AG04450 (cell line): ENCODE results near the gene CLSTN1. TPM values are rescaled to one million over a fixed set of nuclear protein-coding genes. Genes with fewer than 3 reads are reported as not detected.

Experiments
- CTCF ChIA-PET: fragments of 300-600, 350-600 bp; formaldehyde crosslinking; extraction: SDS; loops from one replicate; lab custom pipeline; 2022; ENCODE audit warnings: antibody characterized with exemption, inconsistent platforms; lab: Charles Lee
- POLR2A ChIA-PET: fragments of 350-600 bp; formaldehyde crosslinking; extraction: SDS; loops from one replicate; lab custom pipeline; 2021; ENCODE audit warnings: antibody characterized with exemption, inconsistent platforms; lab: Yijun Ruan, JAX
- DNase-seq: peaks from one replicate; pipeline ENCODE4 v3.0.0-alpha.2; 2011; ENCODE audit warnings: low read depth, low spot score
- H3K27ac ChIP-seq: one replicate; pipeline ENCODE4 v1.5.1; 2012; ENCODE audit warnings: low read depth, low read length, control low read depth
- H3K27me3 ChIP-seq: one replicate; pipeline ENCODE4 v1.6.0; 2012; ENCODE audit warnings: low read length; ENCODE audit not compliant: control insufficient read depth, insufficient read depth
- H3K4me3 ChIP-seq: 2 replicates; pipeline ENCODE4 v1.5.1; 2011; ENCODE audit warnings: mild to moderate bottlenecking, low read depth, low read length, control low read depth
- H3K9me3 ChIP-seq: 2 replicates; pipeline ENCODE4 v1.5.1; 2012; ENCODE audit warnings: low read length; ENCODE audit not compliant: control insufficient read depth, insufficient read depth
- CTCF ChIP-seq: IDR thresholded peaks from 2 replicates; pipeline ENCODE4 v1.5.1; 2011; ENCODE audit warnings: low read depth, low read length, control low read depth, inconsistent platforms
- polyA plus RNA-seq: library from polyadenylated mRNA; depleted of rRNA; stranded (reverse); fragments of >200 nt; gene quantifications from 2 replicates; pipeline ENCODE4 v1.2.3, GENCODE V29; 2011

Gene CLSTN1
- polyA plus RNA-seq, 1 experiment, result 35.2 TPM

GRCh38 chr1:9841460-9841859, 17.7 kb upstream of the CLSTN1 start:
- no peaks in the 10 kb centered on the region; the same call in 1 of the 2 replicates for H3K9me3 ChIP-seq
- H3K27me3 ChIP-seq, result no peaks in the 10 kb centered on the region
- POLR2A ChIA-PET, result no interaction called here
- TF ChIP-seq CTCF, result no peak
- no peak overlapping the region for H3K4me3 ChIP-seq
- DNase-seq, result no peak
- CTCF ChIA-PET, result interaction anchor here (1.4 to 1.7 kb wide), 2 partner anchors 57 to 215 kb away, joined by 4 to 5 read pairs; no protein-coding TSS in a partner anchor
- H3K27ac ChIP-seq, result no peak overlapping the region

DNA sequence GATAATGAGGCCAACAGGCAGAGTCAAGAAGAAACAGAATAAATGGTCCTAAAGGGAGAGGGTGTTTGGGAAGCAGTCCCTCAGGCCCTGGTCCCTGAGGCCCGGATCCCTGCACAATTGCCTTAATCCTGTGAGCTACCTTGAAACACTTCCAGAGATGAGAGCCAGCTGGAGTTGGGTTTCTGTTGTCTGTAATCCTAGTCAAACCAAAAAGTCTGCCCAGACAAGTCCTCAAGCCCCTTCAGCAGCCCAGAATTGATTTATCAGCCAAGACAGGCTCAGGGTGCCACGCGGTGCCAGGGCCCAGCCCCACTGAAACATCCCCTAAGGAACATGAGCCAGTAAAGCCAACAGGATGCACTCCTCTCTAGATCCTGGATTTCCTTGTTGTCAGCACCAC, 16.4 kb upstream of the CLSTN1 start:
- Histone ChIP-seq H3K9me3 (no peaks in the 10 kb centered on the region; the same call in 1 of the 2 replicates), H3K27ac (no peak overlapping the region), H3K4me3 (no peak overlapping the region), H3K27me3 (no peaks in the 10 kb centered on the region)
- DNase-seq, result no peak
- CTCF ChIA-PET, result interaction anchor here (1.0 kb wide), 1 partner anchor 56 kb away, joined by 3 read pairs; no protein-coding TSS in a partner anchor
- TF ChIP-seq CTCF, result no peak
- POLR2A ChIA-PET, result no interaction called here

GRCh38 chr1:9838946-9839345, 15.2 kb upstream of the CLSTN1 start:
- Histone ChIP-seq H3K4me3 (no peak overlapping the region), H3K27me3 (no peaks in the 10 kb centered on the region), H3K9me3 (no peaks in the 10 kb centered on the region; the same call in 1 of the 2 replicates), H3K27ac (no peak overlapping the region)
- ChIA-PET CTCF (no interaction called here), POLR2A (no interaction called here)
- no peak for DNase-seq
- TF ChIP-seq CTCF, result no peak

DNA sequence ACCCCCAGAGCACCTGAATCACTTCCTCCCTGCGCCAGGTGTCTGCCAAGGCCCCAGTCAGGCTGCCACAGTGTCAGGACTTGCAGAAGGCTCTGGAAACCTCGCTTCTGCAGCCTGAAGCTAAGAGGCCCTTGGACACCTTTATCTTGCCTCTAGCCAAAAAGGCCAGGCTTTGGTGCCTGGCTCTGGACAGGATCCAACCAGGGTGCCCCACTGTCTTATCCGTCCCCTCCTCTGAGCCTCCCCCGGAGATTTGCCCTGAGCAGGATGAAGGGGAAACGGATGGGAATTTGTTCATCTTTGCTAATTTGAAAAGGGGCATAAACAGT, 12.8 kb upstream of the CLSTN1 start:
- no peak for DNase-seq
- ChIA-PET POLR2A (interaction anchor here (0.6 kb wide), 1 partner anchor 600 kb away, joined by 3 read pairs; no protein-coding TSS in a partner anchor), CTCF (no interaction called here)
- TF ChIP-seq CTCF, result no peak
- no peak overlapping the region for H3K27ac ChIP-seq
- no peak overlapping the region for H3K4me3 ChIP-seq
- H3K27me3 ChIP-seq, result no peaks in the 10 kb centered on the region
- no peaks in the 10 kb centered on the region for H3K9me3 ChIP-seq

DNA sequence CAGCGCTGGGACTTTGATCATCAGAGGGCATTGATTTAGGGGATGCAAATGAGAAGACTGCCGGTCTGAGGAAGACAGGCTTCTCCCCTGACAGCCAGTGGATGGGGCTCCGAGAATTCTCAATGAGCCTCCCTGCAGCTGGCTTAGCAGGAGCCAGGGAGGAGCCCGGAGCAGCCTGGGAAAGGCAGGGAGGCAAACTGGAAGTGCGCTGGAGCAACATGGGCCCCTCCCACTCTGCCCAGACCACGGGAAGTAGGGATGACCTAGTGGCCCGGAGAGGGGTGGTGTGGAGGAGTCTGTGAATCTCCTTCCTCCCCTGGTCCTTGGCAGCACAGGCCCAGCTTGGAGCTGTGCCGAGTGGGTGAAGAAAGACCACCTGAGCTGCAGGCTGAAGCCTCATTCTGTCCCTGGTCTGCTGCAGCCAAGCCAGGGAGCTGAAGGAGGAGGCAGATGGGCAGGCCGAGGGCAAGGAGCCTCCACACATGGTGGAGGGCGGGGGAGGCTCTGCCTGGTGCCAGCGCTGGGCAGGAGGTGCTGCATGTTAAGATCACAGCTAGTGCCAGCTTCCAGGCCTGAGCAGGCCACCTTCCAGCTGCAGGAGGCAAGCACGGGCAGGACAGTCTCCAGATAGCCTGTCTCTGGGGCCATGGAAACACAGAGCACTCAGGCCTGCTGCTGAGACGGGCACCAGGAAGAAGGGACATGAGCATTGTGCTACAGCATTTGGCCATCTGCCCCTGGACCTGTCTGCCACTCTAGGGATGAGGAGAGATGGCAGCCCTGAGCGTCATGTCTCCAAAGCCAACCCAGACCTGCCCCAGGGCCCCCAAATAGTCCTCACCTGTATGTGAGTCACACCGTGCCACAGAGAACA, 12.2 kb upstream of the CLSTN1 start:
- H3K9me3 ChIP-seq, result no peaks in the 10 kb centered on the region
- H3K27ac ChIP-seq, result no peak overlapping the region
- POLR2A ChIA-PET, result no interaction called here
- TF ChIP-seq CTCF, result no peak
- DNase-seq, result no peak
- no peaks in the 10 kb centered on the region for H3K27me3 ChIP-seq
- H3K4me3 ChIP-seq, result no peak overlapping the region
- CTCF ChIA-PET, result no interaction called here
